ENCODE data around the gene BEAN1. TPM values are rescaled to one million over a fixed set of nuclear protein-coding genes. Genes with fewer than 3 reads are reported as not detected.

Gene BEAN1
- total RNA-seq, 1 experiment from 2014 or later, result 0.37 TPM

GRCh38 chr16:66507731-66508239 lies 80.7 kb downstream of the BEAN1 start:
- Histone ChIP-seq H4K20me1 (ENCODE audit: insufficient read depth) (no peaks in the 10 kb centered on the region), H2AFZ (no peak overlapping the region), H3K27me3 (ENCODE audit: insufficient read depth, low read depth) (no peaks in the 10 kb centered on the region), H3K4me2 (peak overlapping the region; percentile 86), H3K4me3 (no peak overlapping the region), H3K9me2 (ENCODE audit: insufficient read depth) (no peaks in the 10 kb centered on the region), H3K4me1 (replicated peaks; ENCODE audit: insufficient read depth) (peaks cover 78% of the 10 kb centered on the region), H3K79me2 (ENCODE audit: low read depth) (no peaks in the 10 kb centered on the region), H3F3A (ENCODE audit: insufficient read depth, low read depth) (peaks cover 58% of the 10 kb centered on the region), H3K9me3 (ENCODE audit: insufficient read depth, low read depth) (no peaks in the 10 kb centered on the region), H3K27ac (peak overlapping the region; percentile 64), H3K36me3 (ENCODE audit: low read depth) (no peaks in the 10 kb centered on the region)
- intact Hi-C loops (cut with micrococcal nuclease; ENCODE audit: unreplicated experiment), result loop anchor here (1.0 to 2.0 kb wide), 4 partner anchors 15 to 97 kb away; partner anchors contain the start of genes CKLF and CMTM3
- ChIA-PET POLR2A (ENCODE audit: unreplicated experiment) (interaction anchor here (0.7 to 1.0 kb wide), 4 partner anchors 15 to 74 kb away, joined by 3 to 5 read pairs (median 4); partner anchors contain the start of gene CKLF), CTCF (interaction anchor here (0.6 to 1.6 kb wide), 4 partner anchors 15 to 126 kb away, joined by 3 to 8 read pairs (median 4); no protein-coding TSS in a partner anchor)
- no peak for TF ChIP-seq EZH2 (IDR thresholded peaks at IDR 0.05; ENCODE audit: low read depth)
- TF ChIP-seq, protein P1, sequence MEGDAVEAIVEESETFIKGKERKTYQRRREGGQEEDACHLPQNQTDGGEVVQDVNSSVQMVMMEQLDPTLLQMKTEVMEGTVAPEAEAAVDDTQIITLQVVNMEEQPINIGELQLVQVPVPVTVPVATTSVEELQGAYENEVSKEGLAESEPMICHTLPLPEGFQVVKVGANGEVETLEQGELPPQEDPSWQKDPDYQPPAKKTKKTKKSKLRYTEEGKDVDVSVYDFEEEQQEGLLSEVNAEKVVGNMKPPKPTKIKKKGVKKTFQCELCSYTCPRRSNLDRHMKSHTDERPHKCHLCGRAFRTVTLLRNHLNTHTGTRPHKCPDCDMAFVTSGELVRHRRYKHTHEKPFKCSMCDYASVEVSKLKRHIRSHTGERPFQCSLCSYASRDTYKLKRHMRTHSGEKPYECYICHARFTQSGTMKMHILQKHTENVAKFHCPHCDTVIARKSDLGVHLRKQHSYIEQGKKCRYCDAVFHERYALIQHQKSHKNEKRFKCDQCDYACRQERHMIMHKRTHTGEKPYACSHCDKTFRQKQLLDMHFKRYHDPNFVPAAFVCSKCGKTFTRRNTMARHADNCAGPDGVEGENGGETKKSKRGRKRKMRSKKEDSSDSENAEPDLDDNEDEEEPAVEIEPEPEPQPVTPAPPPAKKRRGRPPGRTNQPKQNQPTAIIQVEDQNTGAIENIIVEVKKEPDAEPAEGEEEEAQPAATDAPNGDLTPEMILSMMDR (conservative IDR thresholded peaks at IDR 0.05), result no peak
- BruUV-seq (replicated peaks), result no TSS peak
- DNase-seq, result peak in 1 of 2 experiments; percentile 74

GRCh38 chr16:66508248-66508913 lies 81.3 kb downstream of the BEAN1 start:
- Histone ChIP-seq H2AFZ (no peak overlapping the region), H3K27ac (peak overlapping the region; percentile 81), H3K4me2 (peak overlapping the region; percentile 86), H3K36me3 (ENCODE audit: low read depth) (no peaks in the 10 kb centered on the region), H3K4me3 (peak overlapping the region; percentile 15; the same call in 1 of the 2 replicates), H3K27me3 (ENCODE audit: insufficient read depth, low read depth) (no peaks in the 10 kb centered on the region), H3F3A (ENCODE audit: insufficient read depth, low read depth) (peaks cover 64% of the 10 kb centered on the region), H4K20me1 (ENCODE audit: insufficient read depth) (no peaks in the 10 kb centered on the region), H3K9me3 (ENCODE audit: insufficient read depth, low read depth) (no peaks in the 10 kb centered on the region), H3K4me1 (replicated peaks; ENCODE audit: insufficient read depth) (peaks cover 78% of the 10 kb centered on the region), H3K9me2 (ENCODE audit: insufficient read depth) (no peaks in the 10 kb centered on the region), H3K79me2 (ENCODE audit: low read depth) (no peaks in the 10 kb centered on the region)
- ChIA-PET POLR2A (ENCODE audit: unreplicated experiment) (interaction anchor here (0.6 to 1.0 kb wide), 7 partner anchors 14 to 152 kb away, joined by 3 to 5 read pairs (median 4); partner anchors contain the start of gene CKLF), CTCF (interaction anchor here (0.6 to 1.6 kb wide), 6 partner anchors 14 to 126 kb away, joined by 3 to 8 read pairs (median 3); no protein-coding TSS in a partner anchor)
- BruUV-seq (replicated peaks), result no TSS peak
- DNase-seq, result peak; percentile 80 to 99
- intact Hi-C loops (cut with micrococcal nuclease; ENCODE audit: unreplicated experiment), result loop anchor here (1.0 to 2.0 kb wide), 4 partner anchors 14 to 96 kb away; partner anchors contain the start of genes CKLF and CMTM3
- TF ChIP-seq, protein P1 (conservative IDR thresholded peaks at IDR 0.05), result no peak; the same call in 1 of the 2 replicates
- TF ChIP-seq EZH2 (IDR thresholded peaks at IDR 0.05; ENCODE audit: low read depth), result no peak

DNA sequence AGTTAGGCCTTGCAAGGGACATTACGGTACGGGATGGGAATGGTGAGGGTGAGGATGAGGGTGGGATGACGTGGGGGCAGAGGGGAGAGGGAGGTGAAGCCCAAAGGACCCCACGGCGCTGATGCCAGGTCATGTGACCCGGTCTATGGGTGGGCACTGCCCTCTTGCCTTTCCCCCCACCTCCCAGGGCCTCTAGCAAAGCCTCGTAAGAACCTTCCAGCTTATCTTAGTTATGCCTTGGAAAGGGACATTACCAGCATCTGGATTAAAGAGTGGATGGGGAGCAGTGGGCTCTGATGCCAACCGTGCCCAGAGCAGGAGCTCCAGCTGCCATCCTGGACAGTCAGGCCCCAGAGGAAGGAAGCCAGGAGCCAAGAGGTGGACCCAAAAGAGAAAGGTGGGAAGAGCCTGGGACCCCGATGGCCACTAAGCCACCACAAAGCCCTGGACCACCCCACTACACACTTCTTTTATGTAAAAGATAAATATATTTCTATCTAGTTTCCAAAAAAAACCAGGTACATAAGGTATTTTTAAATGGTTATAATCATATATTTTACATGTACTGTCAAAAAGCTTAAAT lies 81.9 kb downstream of the BEAN1 start:
- CTCF ChIA-PET, result interaction anchor here (0.6 to 1.6 kb wide), 4 partner anchors 22 to 102 kb away, joined by 3 to 8 read pairs (median 6); no protein-coding TSS in a partner anchor
- peaks cover 68% of the 10 kb centered on the region for H3F3A ChIP-seq (ENCODE audit: insufficient read depth, low read depth)
- no peak for TF ChIP-seq EZH2 (IDR thresholded peaks at IDR 0.05; ENCODE audit: low read depth)
- TF ChIP-seq, protein P1 (conservative IDR thresholded peaks at IDR 0.05), result no peak
- peak overlapping the region; percentile 15; the same call in 1 of the 2 replicates for H3K4me3 ChIP-seq
- intact Hi-C loops (cut with micrococcal nuclease; ENCODE audit: unreplicated experiment), result loop anchor here (1.0 to 2.0 kb wide), 4 partner anchors 13 to 96 kb away; partner anchors contain the start of genes CKLF and CMTM3
- no TSS peak for BruUV-seq (replicated peaks)
- no peaks in the 10 kb centered on the region for H3K79me2 ChIP-seq (ENCODE audit: low read depth)
- no peaks in the 10 kb centered on the region for H3K27me3 ChIP-seq (ENCODE audit: insufficient read depth, low read depth)
- no peaks in the 10 kb centered on the region for H4K20me1 ChIP-seq (ENCODE audit: insufficient read depth)
- POLR2A ChIA-PET (ENCODE audit: unreplicated experiment), result interaction anchor here (0.6 to 0.8 kb wide), 4 partner anchors 22 to 152 kb away, joined by 3 to 4 read pairs (median 4); no protein-coding TSS in a partner anchor
- H3K4me1 ChIP-seq (replicated peaks; ENCODE audit: insufficient read depth), result peaks cover 78% of the 10 kb centered on the region
- H3K36me3 ChIP-seq (ENCODE audit: low read depth), result no peaks in the 10 kb centered on the region
- DNase-seq, result no peak
- no peaks in the 10 kb centered on the region for H3K9me2 ChIP-seq (ENCODE audit: insufficient read depth)
- peak overlapping the region; percentile 86 for H3K4me2 ChIP-seq
- no peaks in the 10 kb centered on the region for H3K9me3 ChIP-seq (ENCODE audit: insufficient read depth, low read depth)
- peak overlapping the region; percentile 81 for H3K27ac ChIP-seq
- H2AFZ ChIP-seq, result no peak overlapping the region

Data from PC-9 (cell line).